ENCODE results near the gene BABAM1.

BABAM1 gene

DNA sequence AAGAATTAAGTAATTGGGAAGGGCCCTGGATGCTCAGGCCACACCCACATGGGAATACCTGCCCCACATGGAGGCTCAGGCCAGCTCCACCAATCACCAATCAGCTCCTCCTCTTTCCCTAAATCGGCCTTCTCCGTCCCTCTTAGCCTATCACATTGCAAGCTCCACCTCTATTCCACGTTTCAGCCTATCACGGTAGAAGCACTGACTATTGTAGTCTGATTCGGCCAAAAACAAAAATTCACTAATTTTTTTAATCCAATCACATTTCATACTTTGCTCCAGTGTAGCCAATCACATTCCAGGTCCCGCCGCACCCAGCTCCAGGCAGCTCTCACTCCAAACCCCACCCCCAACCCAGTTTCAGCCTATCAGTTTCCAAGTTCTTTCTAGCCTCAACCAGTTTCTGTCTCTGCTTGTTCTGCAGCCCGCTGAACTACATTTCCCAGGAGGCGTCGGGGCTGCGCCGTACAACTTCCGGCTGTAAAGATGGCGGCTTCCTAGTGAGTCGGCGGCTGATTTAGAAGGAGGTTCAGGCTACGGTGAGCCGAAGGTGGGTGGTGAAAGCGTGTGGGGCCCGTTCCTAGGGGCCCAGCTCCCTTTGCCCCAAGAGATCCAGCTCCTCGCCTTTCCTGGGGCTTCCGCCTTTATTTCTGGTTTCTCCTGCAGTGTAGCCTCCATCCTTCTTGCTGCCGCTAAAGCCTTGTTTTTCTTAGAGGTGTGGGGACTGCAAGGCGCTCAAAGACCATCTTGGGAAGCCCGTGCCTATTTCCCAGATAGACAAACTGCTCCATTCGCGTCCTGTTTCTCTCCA, at the start of gene BABAM1:
TSS of gene BABAM1 (plus strand) at position 469 of the 814 bp plus-strand sequence. CDS start 1,364 bp downstream, outside the sequence.
- peak; percentile 69 for DNase-seq (ENCODE audit: low read depth)

DNA sequence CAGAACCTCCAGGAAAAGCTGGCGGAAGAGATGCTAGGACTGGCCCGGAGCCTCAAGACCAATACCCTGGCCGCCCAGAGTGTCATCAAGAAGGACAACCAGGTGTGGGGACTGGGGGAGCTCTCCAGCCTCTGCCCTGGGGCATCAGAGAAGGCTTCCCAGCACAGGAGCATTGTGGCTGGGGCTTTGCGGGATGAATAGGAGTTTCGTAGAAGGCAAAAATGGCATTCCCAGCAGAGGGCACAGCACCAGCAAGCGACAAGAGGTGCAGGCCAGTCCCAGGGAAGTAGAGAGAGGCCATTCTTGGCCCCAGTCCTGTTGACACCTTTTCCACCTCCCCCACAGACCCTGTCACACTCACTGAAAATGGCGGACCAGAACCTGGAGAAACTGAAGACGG, 48.0 kb upstream of the BABAM1 start:
- no peak for DNase-seq (ENCODE audit: low read depth)

DNA sequence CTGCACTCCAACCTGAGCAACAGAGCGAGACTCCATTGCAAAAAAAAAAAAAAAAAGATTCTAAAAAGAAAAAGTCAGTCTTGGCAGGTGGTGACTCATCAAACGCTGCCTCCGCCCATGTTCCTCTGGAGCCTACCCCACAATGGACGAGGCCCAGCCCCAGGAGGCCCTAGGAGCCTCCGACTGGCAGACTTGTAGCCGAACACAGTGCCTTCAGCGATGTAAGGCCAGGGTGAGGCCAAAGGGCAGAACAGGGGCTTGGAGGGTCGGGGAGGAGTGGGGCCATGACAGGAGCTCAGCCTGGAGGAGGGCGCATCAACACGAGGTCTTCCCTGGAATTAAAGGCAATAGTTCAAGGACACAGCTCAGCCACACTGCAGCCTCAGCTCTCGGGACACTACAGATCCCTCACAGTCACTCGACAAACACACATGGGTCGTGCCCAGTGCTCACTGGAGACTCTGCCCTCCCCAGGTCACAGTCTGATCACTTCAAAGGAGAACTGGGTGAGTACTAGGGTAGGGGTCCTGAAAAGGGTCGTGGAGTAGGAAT, 47.0 kb upstream of the BABAM1 start:
- no peak for DNase-seq (ENCODE audit: low read depth)

DNA sequence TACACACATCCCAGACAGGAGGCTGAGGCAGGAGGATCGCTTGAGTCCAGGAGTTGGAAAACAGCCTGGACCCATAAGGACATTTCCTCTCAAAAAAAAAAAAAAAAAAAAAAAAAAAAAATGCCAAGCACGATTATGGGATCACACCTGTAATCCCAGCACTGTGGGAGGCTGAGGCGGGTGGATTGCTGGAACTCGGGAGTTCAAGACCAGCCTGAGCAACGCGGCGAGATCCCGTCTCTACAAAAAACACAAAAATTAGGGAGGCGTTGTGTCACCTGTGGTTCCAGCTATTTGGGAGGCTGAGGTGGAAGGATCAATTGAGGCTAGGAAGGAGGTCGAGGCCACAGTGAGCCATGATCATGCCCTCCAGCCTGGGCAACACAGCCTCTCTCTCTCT, 42.2 kb upstream of the BABAM1 start:
- no peak for DNase-seq (ENCODE audit: low read depth)

DNA sequence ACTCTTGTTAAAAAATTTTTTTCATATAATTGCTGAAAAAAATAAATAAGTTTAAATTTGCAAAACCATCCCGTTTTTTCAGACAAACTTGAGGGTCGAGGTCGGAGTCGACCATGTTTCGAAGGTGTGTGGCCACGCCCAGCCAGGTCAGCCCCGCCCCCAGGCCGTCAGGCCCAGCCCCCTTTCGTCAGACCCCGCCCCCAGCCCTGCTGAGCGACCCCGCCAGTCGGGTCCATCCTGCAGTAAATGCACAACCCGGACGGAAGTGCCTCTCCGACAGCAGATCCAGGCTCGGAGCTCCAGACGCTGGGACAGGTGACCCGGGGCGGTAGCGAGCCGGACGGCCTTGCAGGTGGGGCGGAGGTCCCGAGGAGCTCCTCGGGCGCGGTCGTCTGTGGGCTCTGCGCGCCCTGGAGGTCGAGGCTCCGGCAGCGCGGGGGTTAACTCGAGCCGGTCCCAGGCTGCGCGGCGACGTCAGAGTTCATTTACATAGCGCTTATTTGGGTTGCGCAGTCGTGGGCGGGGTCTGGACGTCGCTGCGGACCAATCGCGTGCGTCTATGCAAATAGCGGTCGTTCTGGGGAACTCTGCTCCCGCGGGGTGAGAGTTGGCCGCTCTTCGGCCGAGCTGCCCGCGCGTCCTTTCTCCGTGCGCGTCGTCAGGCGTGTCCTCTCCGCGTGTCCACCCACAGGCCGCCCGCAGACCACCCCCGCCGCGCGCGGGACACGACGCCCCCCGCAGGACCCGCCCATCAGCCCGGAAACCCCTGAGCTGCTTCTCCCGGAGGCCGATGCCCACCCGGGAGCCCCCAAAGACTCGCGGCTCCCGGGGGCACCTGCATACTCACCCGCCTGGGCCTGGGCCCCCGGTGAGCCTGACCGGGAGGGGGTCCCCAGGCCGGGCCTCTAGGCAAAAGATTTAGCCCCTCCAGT, 41.0 kb upstream of the BABAM1 start, which contains the start of gene OCEL1:
TSS of gene OCEL1 (plus strand) at position 225 of the 932 bp plus-strand sequence. CDS start at position 247, 22 bp downstream.
- DNase-seq (ENCODE audit: low read depth) = peak; percentile 84

DNA sequence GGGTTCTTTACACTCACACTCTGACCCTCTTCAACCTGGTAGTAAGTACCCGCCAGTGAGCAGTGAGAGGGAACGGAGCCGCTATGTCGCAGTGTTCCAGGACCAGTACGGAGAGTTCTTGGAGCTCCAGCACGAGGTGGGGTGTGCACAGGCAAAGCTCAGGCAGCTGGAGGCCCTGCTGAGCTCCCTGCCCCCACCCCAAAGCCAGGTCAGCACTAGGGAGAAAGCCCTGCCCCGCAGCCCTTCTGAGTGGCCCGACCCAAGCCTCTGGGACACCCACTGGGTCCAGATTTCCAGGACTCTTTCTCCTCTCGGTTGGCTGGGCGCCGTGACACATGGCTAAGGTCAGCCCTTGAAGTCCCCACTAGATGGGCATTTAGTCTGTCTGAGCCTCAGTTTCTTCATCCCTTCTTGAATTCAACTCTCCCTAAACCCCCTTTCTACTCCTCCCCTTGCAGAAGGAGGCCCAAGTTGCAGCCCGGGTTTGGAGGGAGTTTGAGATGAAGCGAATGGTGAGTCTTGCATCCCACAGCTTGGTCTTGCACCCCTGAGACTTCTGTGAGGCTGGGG, 39.4 kb upstream of the BABAM1 start:
- DNase-seq (ENCODE audit: low read depth) = no peak

DNA sequence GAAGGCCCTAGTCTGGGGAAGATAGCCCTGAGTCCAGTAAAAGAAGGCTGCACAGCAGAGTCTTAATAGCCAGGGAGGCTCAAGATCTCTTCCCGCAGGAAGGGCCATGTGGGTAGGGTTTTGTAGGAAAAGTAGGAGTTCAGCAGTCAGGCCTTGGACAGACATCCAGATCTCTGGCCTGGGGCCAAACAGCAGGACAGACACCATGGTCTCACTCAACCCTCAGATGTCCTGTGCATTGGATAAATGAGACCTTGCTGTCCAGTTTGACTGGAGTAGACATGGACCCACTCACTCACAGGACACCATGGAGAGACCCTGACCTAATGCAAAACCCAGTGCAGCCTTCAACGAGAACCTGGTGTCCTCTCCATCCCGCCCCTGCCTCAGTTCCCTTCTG, 37.4 kb upstream of the BABAM1 start:
- no peak for DNase-seq (ENCODE audit: low read depth)

DNA sequence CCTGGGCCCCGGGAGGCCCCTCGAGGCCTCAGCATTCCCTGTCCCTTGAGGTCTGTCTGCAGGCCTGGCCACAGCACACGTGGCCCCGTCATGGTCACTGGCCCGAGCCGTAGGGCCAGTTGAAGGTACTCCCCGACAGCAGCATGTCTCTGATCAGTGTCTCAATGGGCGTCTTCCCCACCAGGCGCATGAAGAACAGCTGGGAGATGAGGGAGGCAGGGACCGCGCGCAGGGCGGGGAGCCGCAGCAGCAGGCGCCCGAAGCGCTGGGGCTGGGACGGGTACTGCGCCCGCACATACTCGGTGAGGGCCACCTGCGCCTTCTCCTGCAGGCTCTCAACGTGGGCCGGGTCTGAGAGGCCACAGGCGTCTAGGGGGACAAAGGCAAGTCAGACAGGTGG, 35.0 kb upstream of the BABAM1 start:
- DNase-seq (ENCODE audit: low read depth) = no peak

DNA sequence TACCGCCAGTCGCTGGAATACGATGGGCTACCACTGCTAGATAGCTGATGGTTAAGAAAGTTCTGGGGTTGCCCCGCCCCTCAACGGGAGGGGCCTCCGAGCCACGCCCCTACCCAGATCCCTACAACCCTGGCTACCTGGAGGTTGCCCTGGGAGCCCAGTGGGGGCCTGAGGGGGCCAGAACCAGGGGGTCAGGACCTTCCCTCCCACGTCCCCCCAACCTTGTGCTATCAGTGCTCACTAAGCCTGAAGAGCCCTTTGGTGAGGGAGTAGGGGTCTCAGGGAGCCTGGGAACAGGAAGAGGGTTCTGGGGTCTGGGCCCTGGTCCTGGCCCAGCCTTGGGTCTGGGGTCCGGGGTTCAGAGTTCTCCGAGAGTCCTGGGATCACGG, 32.3 kb upstream of the BABAM1 start:
- no peak for DNase-seq (ENCODE audit: low read depth)

DNA sequence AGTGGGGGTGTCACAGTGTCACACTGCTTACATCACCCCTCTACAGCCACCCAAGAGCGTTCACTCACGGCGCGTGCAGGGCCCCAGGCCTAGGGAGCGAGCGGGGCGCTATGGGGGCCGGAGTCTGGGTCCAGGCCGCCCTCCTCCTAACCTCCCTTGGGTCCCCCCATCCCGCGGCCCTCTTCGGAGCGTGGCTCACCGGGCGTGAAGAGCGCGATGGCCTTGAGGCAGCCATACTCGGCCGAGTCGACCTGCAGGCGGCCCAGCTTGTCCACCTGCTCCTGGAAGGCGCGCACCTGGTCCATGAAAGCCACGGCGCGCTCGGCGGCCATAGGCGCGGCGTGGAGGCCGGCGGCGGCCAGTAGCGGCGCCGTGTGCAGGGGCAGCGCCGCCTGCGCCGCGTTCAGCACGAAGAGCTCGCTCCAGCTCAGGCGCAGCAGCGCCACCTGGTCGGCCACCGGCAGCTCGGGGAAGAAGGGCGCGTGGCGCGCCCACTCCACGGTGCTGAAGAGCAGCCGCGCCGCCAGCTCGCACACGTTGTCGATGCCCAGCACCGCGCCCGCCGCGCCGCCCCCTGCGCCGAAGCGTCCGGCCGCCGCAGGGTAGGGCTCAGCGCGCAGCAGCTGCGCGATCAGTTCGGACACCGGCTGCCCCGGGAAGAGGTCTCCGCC, 31.8 kb upstream of the BABAM1 start:
- no peak for DNase-seq (ENCODE audit: low read depth)

DNA sequence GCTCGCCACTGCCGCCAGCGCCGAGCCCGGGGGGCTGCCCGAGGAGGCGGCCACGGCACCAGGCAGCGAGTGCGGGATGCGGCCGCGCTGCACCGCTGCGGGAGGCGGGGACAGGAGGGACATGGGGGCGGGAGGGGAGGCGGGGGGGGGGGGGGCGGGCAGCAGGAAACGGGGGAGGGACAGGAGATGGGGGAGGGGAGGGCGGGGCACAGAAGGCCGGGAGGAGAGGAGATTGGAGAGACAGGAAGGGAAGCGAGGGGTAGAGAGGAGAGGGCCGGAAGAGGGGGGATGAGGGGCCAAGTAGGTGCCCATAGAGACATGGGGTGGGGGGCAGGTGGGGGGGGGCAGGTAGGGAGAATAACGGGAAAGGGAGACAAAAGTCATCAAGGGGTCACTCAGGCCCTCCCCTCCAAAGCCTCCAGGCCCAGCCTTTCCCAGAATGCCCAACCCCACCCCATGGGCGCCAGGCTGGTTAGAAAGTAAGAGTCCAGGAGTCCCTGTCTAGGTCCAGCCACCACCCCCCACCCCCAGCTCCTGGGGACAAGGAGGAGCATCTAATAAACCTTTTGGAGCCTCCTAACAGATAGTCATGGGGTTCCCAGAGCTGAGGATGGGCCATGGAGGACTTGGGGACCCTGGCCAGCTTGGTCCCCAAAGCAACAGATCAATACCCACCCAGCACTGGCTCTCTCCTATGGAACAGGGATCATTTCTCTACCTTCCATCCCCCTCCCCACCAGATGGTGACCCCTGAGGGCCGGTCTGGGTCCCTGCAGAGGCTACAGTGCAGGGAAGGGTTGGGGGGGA, 31.1 kb upstream of the BABAM1 start:
- no peak for DNase-seq (ENCODE audit: low read depth)

DNA sequence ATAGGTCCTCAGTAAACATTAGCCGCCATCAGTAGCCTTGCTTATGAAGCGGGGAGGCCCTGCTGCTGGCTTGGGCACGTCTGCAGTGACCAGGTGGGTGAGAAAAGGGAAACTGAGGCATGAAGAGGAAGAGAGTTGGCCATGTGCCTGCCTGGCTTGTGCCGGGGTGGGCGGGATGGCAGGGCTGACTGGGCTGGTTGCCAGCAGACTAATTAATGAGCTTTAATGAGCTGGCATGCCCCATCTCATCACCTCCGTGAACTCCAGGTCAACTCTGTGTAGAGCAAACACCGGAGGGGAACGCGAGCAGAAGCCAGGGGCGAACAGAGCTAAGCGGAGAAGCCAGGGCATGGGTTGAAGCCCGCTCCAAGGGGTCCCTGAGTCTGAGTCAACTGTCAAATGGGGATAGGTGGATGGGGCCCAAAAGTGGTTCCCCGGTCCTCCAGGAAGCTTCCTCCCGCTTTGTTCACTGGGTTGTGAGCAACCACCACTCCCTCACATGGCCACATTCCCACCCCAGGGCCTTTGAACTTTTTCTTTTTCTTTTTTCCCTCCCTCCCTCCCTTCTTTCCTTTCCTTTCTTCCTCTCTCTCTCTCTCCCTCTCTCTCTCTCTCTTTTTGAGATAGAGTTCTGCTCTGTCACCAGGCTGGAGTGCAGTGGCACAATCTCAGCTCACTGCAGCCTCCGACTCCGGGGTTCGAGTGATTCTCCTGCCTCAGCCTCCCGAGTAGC, 30.3 kb upstream of the BABAM1 start:
- DNase-seq (ENCODE audit: low read depth) = no peak

DNA sequence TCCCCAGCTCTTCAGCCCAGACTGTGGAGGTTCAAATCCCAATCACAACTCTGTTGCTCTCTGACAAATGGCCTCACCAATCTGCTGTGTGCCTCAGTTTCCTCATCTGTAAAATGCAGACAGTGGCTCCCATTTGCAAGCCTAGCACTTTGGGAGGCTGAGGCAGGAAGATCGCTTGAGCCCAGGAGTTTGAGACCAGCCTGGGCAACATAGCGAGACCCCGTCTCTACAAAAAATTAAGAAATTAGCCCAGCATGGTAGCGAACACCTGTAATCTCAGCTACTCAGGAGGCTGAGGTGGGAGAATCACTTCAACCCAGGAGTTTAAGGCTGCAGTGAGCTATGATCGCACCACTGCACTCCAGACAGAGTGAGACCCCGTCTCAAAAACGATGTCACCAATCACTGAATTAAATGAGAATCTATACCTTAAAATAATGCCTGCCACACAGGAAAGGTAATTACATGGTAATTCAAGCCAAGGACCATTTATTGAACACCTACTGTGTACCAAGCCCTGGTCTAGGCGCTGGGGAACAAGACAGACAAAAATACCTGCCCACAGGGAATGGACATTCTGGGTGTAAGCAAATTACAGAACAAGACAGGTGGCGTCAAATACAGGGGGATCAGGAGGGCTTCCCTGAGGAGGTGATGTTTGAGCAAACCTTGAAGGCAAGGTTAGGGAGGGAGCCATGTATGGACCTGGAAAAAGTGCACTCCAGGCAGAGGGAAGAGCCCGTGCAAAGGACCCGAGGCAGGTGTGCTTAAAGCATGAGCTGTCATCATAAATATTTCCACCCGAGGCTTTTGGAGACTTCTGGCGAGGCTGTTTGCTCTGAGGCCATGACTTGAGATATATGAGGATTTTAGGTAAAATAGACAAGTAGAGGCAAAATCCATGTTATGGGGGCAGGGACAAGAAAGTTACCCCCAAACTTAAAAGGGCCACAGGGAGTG, 29.2 kb upstream of the BABAM1 start:
- no peak for DNase-seq (ENCODE audit: low read depth)

DNA sequence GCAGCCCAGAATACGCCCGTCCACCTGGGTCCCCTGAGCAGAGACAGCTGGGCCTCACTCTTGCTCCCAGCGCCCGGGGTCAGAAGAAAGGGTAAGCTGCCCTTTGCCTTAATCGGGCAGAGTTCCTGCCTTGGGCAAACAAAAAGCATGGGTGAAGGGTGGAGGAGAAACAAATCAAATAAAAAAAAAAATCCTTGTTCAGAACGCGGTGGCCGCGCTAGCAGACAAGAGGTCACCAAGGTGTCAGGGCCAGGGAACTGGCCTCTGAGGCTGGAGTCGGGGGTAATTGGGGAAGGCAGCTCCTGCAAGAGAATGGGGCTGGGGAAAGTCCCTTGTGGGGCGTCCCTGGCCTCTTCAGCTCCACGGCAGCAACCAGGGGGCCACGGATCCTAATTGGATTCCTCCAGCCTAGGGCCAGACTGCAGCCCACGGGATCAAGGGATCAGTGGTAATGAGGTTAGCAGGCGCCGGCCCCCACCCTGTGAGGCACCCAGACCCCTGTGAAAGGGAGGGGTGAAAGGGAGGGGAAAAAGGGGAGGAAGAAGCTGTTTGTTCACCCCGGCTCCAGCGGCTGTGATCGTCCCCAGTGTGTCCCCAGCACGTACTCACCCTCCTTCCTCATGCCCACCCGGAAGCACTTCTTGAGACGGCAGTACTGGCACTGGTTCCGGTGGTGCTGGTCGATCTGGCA, 27.0 kb upstream of the BABAM1 start:
- DNase-seq (ENCODE audit: low read depth) = no peak

DNA sequence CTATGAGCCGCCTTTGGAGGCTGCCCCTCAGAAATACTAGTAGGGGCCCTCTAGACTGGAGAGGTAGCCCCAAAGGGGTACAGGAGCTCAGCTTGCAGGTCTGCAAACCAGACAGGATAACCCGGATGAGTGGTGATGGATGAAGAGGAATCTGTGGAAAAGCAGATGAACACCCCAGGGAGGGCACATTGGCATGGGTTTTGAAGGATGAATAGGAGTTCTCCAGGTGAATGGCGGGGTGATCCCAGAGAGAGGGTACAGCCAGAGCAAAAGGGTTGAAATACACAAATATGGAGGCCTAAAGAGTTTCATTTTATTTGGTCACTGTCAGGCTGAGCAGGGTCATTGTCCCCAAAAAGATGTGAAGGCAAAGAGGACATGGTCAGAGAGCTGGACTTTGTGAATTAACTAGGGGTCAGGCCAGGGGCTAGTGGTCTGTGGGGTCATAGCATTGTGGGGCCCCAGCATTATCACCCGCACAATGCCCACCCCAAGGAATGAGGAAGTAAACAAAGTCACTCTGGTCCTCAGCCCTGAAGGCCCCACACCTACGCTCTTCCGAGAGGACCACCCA, 26.3 kb upstream of the BABAM1 start:
- DNase-seq (ENCODE audit: low read depth) = no peak

DNA sequence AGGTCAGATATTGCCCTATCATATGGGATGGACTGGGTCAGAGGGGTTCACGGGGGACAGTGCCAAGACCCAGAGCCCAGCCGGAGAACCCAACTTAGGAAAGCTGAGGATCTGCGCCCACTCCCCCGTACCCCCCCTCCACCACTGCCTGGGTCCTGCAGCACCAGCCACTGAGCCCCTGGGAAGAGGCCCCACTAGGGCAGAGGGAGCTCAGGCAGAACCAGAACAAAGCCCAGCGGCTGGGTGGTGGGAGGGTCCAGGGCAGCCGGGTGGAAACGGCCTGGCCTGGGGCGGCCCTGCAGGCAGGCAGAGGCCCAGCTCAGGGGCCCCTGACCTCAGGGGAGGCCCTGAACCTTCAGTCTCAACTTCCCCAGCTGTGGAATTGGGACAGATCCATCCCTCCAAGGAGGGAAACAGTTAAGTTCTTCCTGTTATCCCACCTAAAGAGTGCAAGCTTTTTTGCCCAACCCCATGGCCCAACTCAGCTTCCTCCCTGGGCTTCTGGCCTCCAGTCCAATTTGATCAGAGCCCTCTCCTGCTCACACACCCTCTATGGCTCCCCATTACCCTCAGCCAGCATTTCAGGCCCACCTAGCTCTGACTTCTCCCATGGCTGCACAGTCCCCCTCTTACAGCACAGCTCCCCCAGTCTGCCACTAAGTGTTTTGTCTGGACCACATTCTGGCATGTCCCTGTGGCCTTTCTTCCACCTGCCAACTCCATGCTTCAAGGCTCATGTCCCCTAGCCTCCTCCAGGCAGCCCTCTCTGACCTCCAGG, 24.6 kb upstream of the BABAM1 start:
- DNase-seq (ENCODE audit: low read depth) = no peak

DNA sequence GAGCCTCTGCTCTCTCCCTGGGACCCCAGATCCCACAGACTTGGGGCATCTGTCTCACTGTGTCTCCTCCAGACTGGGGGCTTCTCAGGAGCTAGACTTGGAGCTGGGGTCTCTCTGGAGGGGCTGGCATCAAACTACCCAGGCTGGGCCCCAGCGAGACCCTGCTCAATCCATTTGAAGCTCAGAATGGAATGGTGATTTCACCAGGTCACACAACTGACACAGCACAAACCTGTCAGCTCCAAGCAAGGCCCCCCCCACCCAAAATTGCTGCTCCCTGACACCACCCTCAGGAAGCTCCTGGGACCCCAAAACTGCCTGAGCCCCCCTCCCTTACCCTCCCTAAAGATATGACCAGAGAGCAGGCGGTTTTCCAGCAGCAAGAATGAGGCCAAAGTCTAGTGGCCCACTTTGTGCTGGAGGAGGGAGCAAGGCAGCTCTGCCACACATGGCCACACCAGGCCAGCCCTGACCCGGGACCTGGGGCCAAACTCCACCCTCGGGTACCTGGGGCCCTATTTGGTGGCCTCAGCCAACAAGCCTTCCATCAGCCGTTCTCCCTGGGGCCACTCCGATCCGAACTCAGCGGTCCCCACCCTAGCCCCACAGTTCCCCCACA, 23.9 kb upstream of the BABAM1 start:
- no peak for DNase-seq (ENCODE audit: low read depth)
